Measurements from ENCODE around the gene TIMM44. TPM values are rescaled to one million over a fixed set of nuclear protein-coding genes. Genes with fewer than 3 reads are reported as not detected.

Gene TIMM44
- total and polyA plus RNA-seq, 8 donors: 36.7 to 56.5 (median 43.4) TPM

DNA sequence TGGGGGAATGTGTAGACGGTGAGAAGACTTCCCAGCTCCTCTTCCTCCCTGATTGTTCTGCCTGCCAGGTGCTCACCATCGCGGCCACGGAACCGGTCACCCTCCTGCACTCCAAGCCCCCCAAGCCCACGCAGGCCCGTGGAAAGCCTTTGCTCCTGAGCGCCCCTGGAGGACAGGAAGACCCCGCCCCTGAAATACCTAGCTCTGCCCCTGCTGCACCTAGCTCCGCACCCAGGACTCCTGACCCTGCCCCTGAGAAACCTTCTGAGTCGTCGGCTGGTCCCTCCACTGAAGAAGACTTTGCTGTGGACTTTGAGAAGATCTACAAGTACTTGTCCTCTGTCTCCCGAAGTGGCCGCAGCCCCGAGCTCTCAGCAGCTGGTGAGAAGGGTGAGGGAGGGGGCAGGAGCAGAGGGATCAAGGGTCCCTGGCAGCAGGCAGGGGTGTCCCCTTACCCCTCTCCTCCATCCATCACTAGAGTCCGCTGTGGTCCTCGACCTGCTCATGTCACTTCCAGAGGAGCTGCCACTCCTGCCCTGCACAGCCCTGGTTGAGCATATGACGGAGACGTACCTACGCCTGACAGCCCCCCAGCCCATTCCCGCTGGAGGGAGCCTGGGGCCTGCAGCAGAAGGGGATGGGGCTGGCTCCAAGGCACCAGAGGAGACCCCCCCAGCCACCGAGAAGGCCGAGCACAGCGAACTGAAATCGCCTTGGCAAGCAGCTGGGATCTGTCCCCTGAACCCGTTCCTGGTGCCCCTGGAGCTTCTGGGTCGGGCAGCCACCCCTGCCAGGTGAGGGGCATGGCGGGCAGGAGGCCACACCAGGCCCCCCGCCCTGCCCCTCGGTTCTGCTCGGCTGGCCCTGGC is 21.3 kb downstream of the TIMM44 start:
- peaks cover 20 to 40% of the 10 kb centered on the region in 2 donors for H3K27me3 ChIP-seq
- ATAC-seq: no peak
- peak in 1 of 4 donors; percentile 69 for DNase-seq
- H3K36me3 ChIP-seq: peaks cover 0 to 25% of the 10 kb centered on the region in 2 donors
- TF ChIP-seq, protein P1, sequence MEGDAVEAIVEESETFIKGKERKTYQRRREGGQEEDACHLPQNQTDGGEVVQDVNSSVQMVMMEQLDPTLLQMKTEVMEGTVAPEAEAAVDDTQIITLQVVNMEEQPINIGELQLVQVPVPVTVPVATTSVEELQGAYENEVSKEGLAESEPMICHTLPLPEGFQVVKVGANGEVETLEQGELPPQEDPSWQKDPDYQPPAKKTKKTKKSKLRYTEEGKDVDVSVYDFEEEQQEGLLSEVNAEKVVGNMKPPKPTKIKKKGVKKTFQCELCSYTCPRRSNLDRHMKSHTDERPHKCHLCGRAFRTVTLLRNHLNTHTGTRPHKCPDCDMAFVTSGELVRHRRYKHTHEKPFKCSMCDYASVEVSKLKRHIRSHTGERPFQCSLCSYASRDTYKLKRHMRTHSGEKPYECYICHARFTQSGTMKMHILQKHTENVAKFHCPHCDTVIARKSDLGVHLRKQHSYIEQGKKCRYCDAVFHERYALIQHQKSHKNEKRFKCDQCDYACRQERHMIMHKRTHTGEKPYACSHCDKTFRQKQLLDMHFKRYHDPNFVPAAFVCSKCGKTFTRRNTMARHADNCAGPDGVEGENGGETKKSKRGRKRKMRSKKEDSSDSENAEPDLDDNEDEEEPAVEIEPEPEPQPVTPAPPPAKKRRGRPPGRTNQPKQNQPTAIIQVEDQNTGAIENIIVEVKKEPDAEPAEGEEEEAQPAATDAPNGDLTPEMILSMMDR (IDR thresholded peaks at IDR 0.05): no peak
- intact Hi-C loops (cut with DNase I): no loop called here
- H3K27ac ChIP-seq: no peak overlapping the region
- peak overlapping the region in 1 of 2 donors; percentile 72 for H3K4me3 ChIP-seq
- H3K4me1 ChIP-seq: peaks cover 27 to 66% of the 10 kb centered on the region in 2 donors
- H3K9me3 ChIP-seq: no peaks in the 10 kb centered on the region

DNA sequence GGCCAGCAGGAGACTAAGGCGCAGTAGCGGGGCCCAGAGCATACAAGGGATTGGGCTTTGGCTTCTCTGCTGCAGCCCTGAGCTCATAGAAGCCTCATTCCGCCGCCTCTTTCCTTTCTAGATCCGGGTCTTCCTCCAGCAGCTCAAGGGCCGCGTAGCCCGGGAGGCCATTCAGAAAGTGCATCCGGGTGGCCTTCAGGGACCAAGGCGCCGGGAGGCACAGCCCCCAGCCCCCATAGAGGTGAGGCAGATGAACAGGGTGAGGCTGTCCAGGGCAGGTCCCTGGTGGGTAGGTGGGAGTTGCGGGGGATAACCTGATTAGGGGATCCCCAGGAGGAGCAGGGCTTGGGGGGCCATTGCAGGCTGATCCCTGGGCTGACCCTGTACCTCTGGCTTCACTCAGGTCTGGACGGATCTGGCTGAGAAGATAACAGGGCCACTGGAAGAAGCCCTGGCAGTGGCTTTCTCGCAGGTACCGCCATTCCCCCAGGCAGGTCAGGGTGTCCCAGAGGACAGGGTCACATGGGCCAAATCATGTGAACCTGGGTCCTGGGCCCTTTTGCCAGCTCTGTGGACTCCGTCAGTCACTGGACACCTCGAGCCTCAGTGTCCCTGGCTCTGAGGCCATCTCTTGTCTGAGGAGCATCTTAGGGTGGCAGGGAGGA is 22.0 kb downstream of the TIMM44 start:
- peaks cover 0 to 21% of the 10 kb centered on the region in 2 donors for H3K36me3 ChIP-seq
- no peak for DNase-seq
- peaks cover 28 to 69% of the 10 kb centered on the region in 2 donors for H3K4me1 ChIP-seq
- peak overlapping the region; percentile 19 to 72 for H3K4me3 ChIP-seq
- H3K9me3 ChIP-seq: no peaks in the 10 kb centered on the region
- intact Hi-C loops (cut with DNase I): no loop called here
- H3K27ac ChIP-seq: peak overlapping the region; percentile 40 to 86
- peaks cover 28 to 47% of the 10 kb centered on the region in 2 donors for H3K27me3 ChIP-seq
- TF ChIP-seq, protein P1 (IDR thresholded peaks at IDR 0.05): no peak
- no peak for ATAC-seq

DNA sequence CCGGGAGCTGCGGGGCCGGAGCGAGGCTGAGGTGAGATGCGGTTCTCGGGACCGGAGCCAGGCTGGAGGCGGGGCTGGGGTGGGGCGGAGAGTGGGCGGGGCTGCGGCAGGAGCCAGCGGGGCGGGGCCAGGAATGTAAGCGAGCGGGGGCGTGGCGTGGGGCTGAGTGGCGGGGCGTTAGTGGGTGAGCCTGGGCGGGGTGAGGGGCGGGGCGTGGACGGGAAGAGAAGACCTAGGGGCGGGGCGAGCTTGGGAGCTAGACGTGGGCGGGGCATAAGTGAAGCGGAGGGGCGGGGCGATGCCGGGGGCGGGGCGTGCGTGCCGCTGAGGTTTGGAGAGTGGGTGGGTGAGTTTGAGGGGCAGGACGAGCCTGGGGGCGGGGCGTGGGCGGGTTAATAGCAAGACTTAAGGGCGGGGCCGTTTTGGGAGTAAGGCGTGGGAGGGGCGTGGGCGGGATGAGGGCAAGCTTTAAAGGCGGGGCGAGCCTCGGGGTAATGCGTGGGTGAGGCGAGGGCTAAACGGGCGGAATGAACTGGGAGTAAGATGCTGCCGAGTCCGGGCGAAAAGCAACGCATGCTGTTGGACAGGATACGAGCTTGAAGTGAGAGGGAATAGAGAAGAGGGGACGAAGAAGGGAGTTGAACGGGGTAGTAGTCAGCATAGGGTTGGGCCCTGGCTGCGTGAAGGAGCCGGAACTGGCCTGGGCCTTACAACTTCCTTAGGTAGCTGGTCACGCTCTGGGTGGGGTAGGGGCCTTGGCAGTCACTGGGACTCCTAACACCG is 22.8 kb downstream of the TIMM44 start:
- Histone ChIP-seq H3K36me3 (peaks cover 0 to 21% of the 10 kb centered on the region in 2 donors), H3K27ac (peak overlapping the region; percentile 87 to 92), H3K4me3 (peak overlapping the region; percentile 57 to 72), H3K27me3 (peaks cover 35 to 54% of the 10 kb centered on the region in 2 donors), H3K9me3 (no peaks in the 10 kb centered on the region), H3K4me1 (peaks cover 33 to 71% of the 10 kb centered on the region in 2 donors)
- TF ChIP-seq, protein P1 (IDR thresholded peaks at IDR 0.05): no peak
- DNase-seq (peak; percentile 90 to 100 (median 98)), ATAC-seq (peak; percentile 89)
- intact Hi-C loops (cut with DNase I): no loop called here

DNA sequence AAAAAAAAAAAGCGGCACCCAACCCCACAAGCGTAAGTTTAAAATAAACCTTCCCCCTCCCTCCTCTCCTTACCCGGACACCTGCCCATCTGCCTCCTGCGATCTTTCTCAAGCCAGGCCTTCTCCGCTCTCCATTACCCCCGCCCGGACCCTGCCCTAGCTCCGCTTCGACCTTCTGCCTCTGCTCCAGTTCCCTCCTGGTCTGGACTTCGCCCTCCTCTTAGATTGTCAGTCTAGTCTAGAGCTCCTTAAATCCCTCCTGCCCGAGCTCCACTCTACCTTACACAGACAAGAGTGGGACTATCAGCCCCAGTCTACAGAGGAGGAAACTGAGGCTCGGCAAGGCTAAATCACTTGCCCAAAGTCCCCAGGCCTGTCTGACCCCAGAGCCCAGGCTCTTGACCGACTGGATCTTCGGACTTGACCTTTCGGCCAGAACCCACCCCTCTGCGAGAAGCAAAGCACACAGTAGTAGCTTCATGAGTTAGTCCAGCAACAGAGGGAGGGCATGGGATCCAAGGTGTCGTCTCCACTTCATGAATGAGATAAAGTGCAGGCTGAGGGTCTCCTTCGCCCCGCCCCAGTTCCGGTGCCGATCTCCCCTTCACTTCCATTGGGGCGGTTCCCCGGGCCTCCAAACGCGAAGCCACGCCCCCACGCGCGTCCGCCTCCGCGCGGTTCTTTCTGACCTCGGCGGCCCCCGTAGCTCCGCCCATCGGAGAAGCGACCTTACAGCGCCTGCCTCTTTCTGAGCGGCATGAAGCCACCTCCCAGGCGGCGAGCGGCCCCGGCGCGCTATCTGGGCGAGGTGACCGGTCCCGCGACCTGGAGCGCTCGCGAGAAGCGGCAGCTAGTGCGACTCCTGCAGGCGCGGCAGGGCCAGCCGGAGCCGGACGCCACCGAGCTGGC is 23.6 kb downstream of the TIMM44 start, which contains the start of gene SNAPC2:
TSS of gene SNAPC2 (plus strand) at position 729 of the 909 bp plus-strand sequence. CDS start at position 758, 29 bp downstream.
- H3K9me3 ChIP-seq: no peaks in the 10 kb centered on the region
- H3K27me3 ChIP-seq: peaks cover 42 to 54% of the 10 kb centered on the region in 2 donors
- peak within 1 kb of the TSS; percentile 87 to 92 for H3K27ac ChIP-seq
- intact Hi-C loops (cut with DNase I): no loop called here
- peak; percentile 74 for ATAC-seq
- peak within 1 kb of the TSS; percentile 57 to 72 for H3K4me3 ChIP-seq
- peaks cover 28 to 65% of the 10 kb centered on the region in 2 donors for H3K4me1 ChIP-seq
- peak; percentile 94 to 97 (median 96) for DNase-seq
- peaks cover 0 to 21% of the 10 kb centered on the region in 2 donors for H3K36me3 ChIP-seq
- TF ChIP-seq, protein P1 (IDR thresholded peaks at IDR 0.05): no peak
